Glutamatergic neuron (in vitro differentiated cells): ENCODE data around the gene RASIP1. TPM values are rescaled to one million over a fixed set of nuclear protein-coding genes. Genes with fewer than 3 reads are reported as not detected.
"Not testable (repeated sequence)": the region's sequence is repeated elsewhere in the genome, so short reads cannot be mapped to it uniquely, and the experiment has no call there.

Source experiments
- DNase-seq: peaks from one replicate; pipeline ENCODE4 v3.0.0; 2022
- H3K27ac Mint-ChIP-seq: one replicate; pipeline ENCODE4 v1.8.0; 2020; ENCODE audit warnings: mild to moderate bottlenecking, mixed read lengths, inconsistent platforms; ENCODE audit not compliant: unreplicated experiment
- H3K27me3 Mint-ChIP-seq: one replicate; pipeline ENCODE4 v1.8.0; 2020; ENCODE audit warnings: mild to moderate bottlenecking, moderate library complexity, mixed read lengths, inconsistent platforms; ENCODE audit not compliant: unreplicated experiment
- H3K36me3 Mint-ChIP-seq: one replicate; pipeline ENCODE4 v1.8.0; 2020; ENCODE audit warnings: mild to moderate bottlenecking, mixed read lengths, inconsistent platforms; ENCODE audit not compliant: unreplicated experiment
- H3K4me1 Mint-ChIP-seq: one replicate; pipeline ENCODE4 v1.8.0; 2020; ENCODE audit warnings: mild to moderate bottlenecking, low read depth, mixed read lengths, inconsistent platforms; ENCODE audit not compliant: unreplicated experiment
- H3K4me3 Mint-ChIP-seq: one replicate; pipeline ENCODE4 v1.8.0; 2020; ENCODE audit warnings: mild to moderate bottlenecking, mixed read lengths, inconsistent platforms; ENCODE audit not compliant: unreplicated experiment
- H3K9me3 Mint-ChIP-seq: one replicate; pipeline ENCODE4 v1.8.0; 2020; ENCODE audit warnings: mild to moderate bottlenecking, moderate library complexity, mixed read lengths, inconsistent platforms; ENCODE audit not compliant: unreplicated experiment
- CTCF ChIP-seq: fragments of 200-600 bp; sonication (generic); IDR thresholded peaks from one replicate; pipeline ENCODE4 v1.5.0; 2021; ENCODE audit not compliant: partially characterized antibody, unreplicated experiment
- total RNA-seq: library from RNA; stranded (reverse); fragmentation: NEBNext Ultra II Directional; extraction: Animal tissue kit (Norgen Biotek cat#: 25700); gene quantifications from one replicate; pipeline ENCODE4 v1.2.1, GENCODE V29; 2021; ENCODE audit not compliant: unreplicated experiment

RASIP1 gene
- total RNA-seq, 1 donor from 2014 or later, result 6.2 TPM

- no peak for TF ChIP-seq CTCF
- H3K9me3 Mint-ChIP-seq, result no peaks in the 10 kb centered on the region
- no peak for DNase-seq
- H3K27me3 Mint-ChIP-seq, result peaks cover under 1% of the 10 kb centered on the region
- H3K4me3 Mint-ChIP-seq, result no peak overlapping the region
- H3K36me3 Mint-ChIP-seq, result no peaks in the 10 kb centered on the region
- H3K27ac Mint-ChIP-seq, result no peak overlapping the region
- no peaks in the 10 kb centered on the region for H3K4me1 Mint-ChIP-seq
Observed at GRCh38 chr19:48689449-48689848, 51.0 kb downstream of the RASIP1 start.

GRCh38 chr19:48687776-48688175, 52.6 kb downstream of the RASIP1 start:
- no peak for DNase-seq
- no peaks in the 10 kb centered on the region for H3K9me3 Mint-ChIP-seq
- no peak overlapping the region for H3K27ac Mint-ChIP-seq

GRCh38 chr19:48686637-48687036, 53.8 kb downstream of the RASIP1 start:
- not testable (repeated sequence) for DNase-seq, H3K27ac Mint-ChIP-seq, H3K36me3 Mint-ChIP-seq, H3K4me1 Mint-ChIP-seq, H3K9me3 Mint-ChIP-seq, H3K4me3 Mint-ChIP-seq, H3K27me3 Mint-ChIP-seq

More at GRCh38 chr19:48687776-48688175, 52.6 kb downstream of the RASIP1 start:
- peaks cover 1% of the 10 kb centered on the region for H3K27me3 Mint-ChIP-seq
- TF ChIP-seq CTCF, result no peak
- H3K36me3 Mint-ChIP-seq, result no peaks in the 10 kb centered on the region
- no peak overlapping the region for H3K4me3 Mint-ChIP-seq
- H3K4me1 Mint-ChIP-seq, result no peaks in the 10 kb centered on the region

GRCh38 chr19:48686088-48686487, 54.3 kb downstream of the RASIP1 start:
- no peaks in the 10 kb centered on the region for H3K9me3 Mint-ChIP-seq

GRCh38 chr19:48685583-48685982, 54.8 kb downstream of the RASIP1 start:
- no peak for TF ChIP-seq CTCF
- no peaks in the 10 kb centered on the region for H3K9me3 Mint-ChIP-seq
- peaks cover 1% of the 10 kb centered on the region for H3K27me3 Mint-ChIP-seq
- no peaks in the 10 kb centered on the region for H3K4me1 Mint-ChIP-seq
- DNase-seq, result no peak
- no peaks in the 10 kb centered on the region for H3K36me3 Mint-ChIP-seq
- H3K27ac Mint-ChIP-seq, result no peak overlapping the region
- no peak overlapping the region for H3K4me3 Mint-ChIP-seq

More at GRCh38 chr19:48686088-48686487, 54.3 kb downstream of the RASIP1 start:
- Mint-ChIP-seq H3K27ac (no peak overlapping the region), H3K4me1 (no peaks in the 10 kb centered on the region), H3K4me3 (no peak overlapping the region), H3K27me3 (peaks cover 1% of the 10 kb centered on the region), H3K36me3 (no peaks in the 10 kb centered on the region)
- no peak for DNase-seq
- no peak for TF ChIP-seq CTCF

GRCh38 chr19:48683349-48683748, 57.1 kb downstream of the RASIP1 start:
- Mint-ChIP-seq H3K9me3 (no peaks in the 10 kb centered on the region), H3K27me3 (peaks cover 3% of the 10 kb centered on the region), H3K4me1 (no peaks in the 10 kb centered on the region), H3K27ac (no peak overlapping the region), H3K36me3 (no peaks in the 10 kb centered on the region), H3K4me3 (no peak overlapping the region)
- TF ChIP-seq CTCF, result no peak
- DNase-seq, result no peak
